HG03066 (cell line): Measurements from ENCODE around the gene SHLD1.
"Not testable (repeated sequence)": the region's sequence is repeated elsewhere in the genome, so short reads cannot be mapped to it uniquely, and the experiment has no call there.

ENCODE experiments used
- ATAC-seq: cut with Tn5 transposase; IDR thresholded peaks from one replicate; pipeline ENCODE4 v1.9.1; 2021; ENCODE audit warnings: low read depth; ENCODE audit not compliant: unreplicated experiment

SHLD1 gene

DNA sequence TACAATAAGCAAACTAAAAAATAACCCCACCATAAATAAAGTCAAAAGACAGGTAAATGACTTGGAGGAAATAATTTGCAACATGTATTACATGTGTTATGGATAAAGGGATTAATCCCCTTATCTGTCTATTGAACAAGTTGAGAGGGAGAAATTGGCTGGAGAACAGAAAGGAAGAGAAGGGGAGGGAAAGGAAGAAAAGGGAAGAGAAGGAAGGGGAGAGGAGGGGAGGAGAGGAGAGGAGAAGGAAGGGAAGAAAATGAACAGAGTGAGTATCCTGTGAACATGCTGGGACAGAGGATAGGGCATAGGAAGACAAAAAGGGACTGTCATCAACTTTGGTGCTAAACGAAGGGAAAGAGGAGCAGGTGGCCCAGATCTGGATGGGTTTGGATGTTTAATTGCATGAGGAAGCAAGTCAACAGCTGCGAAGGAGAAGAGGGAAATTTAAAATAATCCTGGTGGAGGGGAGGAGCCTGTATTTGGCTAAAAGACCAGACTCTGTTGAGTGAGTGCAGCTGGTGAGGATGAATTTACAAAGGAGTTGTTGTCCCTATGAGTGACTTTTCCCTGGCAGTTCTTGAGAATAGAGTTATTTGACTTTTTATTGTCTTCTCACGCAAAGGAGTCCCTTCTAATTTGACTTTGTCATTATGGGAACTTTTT lies 14.2 kb upstream of the SHLD1 start:
- ATAC-seq = no peak

DNA sequence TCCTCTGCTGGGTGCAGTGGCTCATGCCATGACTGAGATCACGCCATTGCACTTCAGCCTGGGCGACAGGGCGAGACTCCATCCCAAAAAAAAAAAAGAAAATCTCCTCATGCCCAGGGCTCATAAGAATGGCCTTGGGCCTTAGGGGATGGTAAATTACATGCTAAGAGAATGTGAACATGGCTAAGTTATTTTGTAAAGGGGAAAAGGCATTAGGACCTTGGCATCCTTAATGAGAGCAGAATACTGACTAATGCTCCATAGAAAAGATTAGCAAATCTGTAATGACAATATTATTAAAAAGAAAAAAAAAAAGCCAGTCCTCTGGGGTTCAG lies 12.6 kb upstream of the SHLD1 start:
- ATAC-seq = no peak

DNA sequence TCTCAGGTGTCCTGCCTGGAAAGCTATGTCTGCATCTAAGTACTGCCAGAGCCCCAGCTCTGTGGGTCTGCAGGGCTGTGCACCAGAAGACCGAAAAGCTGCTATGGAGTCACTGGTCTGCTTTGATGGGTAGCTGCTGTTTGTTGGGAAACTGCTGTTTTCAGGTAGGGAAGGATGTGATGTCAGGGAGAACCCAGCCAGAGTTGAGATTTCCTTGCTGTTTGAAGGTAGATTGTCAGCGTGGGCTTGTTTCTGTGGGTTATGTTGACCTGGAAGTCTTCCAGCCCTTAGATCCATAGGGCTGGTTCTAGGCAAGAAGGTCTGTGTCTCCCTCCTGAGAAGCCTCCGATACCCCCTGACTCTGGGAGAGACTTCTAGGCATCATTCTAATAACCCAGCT lies 12.2 kb upstream of the SHLD1 start:
- ATAC-seq = no peak

DNA sequence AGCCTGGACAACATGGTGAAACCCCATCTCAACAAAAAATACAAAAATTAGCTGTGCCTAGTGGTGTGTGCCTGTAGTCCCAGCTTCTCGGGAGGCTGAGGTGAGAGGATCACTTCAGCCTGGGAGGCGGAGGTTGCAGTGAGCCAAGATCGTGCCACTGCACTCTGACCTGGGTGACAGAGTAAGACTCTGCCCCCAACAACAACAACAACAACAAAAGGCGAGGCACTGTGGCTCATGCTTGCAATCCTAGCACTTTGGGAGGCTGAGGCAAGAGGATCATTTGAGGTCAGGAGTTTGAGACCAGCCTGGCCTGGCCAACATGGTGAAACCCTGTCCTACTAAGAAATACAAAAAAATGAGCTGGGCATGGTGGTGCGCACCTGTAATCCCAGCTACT lies 9.6 kb upstream of the SHLD1 start:
- ATAC-seq = not testable (repeated sequence)

DNA sequence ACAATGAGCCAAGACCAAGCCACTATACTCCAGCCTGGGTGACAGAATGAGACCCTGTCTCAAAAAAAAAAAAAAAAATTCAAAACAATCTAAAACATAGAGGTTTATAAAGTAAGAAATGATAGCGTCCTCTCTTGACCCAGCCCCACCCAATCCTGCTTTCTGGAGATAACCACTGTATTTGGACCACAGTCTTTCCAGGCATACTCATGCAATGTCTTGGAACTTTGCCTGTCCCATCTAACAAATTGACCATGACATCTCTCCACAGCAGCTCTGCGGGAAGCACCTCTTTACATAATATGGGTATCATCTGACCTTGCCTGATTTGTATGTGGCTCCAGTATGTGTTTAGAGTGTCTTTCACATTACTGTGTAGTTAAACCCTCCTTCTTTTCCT lies 9.1 kb upstream of the SHLD1 start:
- no peak for ATAC-seq

DNA sequence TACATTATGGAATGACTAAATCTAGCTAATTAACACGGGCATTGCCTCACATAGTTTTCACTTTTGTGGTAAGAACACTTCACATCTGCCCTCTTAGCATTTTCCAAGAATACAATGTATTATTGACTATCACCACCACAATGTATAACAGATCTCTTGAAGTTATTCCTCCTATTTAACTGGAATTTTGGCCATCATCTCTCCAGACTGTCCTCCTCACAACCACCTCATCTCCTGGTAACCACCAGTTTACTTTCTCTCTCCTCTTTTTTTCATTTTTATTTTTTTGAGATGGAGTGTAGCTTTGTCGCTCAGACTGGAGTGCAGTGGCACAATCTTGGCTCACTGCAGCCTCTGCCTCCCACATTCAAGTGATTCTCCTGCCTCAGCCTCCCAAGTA lies 8.2 kb upstream of the SHLD1 start:
- no peak for ATAC-seq

DNA sequence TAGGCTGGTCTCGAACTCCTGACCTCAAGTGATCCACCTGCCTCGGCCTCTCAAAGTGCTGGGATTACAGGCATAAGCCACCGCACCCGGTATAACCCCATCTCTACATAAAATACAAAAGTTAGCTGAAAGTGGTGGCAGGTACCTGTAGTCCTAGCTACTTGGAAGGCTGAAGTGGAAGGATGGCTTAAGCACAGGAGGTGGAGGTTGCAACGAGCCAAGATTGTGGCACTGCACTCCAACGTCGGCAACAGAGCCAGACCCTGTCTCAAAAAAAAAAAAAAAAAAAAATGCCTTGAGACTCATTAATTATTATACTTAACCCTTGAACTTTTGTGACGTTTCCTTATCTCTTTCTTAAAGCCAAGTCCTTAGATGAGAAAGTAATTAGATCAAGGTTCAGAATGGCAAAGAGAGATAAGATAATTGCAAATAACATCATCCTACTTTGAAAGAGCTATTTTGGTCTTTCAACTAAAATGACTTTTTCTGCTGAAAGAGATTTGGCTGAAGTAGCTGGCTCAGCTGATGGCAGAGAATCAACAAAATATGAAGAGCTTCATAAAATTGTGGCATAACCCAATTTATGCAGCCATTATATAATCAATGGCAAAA lies 4.7 kb upstream of the SHLD1 start:
- ATAC-seq = no peak

DNA sequence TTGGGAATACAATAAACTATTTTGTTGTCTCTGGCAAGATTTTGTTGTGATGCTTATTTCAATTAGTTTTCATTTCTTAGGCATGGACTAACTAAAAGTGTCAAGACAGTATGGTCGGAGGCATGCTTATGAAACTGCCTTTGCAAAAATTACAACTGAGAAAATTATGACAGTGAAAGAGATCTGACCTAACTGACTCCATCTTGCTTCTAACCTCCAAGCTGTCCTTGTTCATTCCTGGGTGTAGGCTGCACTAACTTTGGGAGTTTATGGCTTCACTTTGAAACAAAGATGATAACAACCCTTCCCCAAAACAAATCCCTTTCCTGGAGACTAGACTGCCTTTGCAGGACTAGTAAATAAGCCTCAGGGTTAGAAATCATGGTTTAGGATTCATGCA lies 4.1 kb upstream of the SHLD1 start:
- ATAC-seq = no peak

DNA sequence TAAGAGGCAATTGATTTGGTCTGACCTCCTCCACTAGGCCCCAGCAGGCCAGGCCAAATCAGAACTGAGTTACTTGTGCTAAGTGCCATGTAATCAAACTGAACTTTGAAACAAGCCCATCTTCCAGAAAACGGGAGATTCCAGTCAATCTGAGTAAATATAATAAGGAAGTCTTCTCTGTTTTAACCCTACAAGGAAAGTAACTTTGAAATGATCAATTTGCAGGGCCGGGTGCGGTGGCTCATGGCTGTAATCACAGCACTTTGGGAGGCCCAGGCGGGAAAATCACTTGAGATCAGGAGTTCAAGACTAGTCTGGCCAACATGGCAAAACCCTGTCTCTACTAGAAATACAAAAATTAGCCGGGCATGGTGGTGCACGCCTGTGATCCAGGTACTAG lies 2.0 kb upstream of the SHLD1 start:
- no peak for ATAC-seq

DNA sequence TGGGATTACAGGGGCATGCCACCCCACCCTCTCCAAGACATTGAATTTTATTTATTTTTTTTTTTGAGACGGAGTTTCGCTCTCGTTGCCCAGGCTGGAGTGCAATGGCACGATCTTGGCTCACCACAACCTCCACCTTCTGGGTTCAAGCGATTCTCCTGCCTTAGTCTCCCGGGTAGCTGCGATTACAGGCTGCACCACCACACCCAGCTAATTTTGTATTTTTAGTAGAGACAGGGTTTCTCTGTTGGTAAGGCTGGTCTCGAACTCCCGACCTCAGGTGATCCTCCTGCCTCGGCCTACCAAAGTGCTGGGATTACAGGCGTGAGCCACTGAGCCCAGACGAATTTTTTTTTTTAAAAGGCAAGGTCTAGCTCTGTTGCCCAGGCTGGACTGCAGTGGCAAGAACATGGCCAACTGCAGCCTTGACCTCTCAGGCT lies 669 bp upstream of the SHLD1 start:
- ATAC-seq = not testable (repeated sequence)

DNA sequence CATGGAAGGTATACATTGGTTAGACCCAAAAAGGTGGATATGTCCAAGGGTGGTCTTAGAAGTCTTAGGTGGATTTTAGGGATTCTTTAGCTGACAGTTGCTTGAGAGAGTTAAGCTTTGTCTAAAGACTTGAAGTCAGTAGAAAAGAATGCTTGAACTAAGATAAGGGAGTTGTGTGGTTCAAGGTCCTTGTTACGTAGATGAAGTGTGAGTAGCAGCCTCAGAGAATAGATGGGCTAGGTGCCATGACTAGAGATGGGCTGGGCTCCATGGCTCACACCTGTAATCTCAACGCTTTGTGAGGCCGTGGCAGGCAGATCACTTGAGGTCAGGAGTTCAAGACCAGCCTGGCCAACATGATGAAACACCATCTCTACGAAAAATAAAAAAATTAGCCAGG lies 1.7 kb downstream of the SHLD1 start:
- ATAC-seq = no peak

DNA sequence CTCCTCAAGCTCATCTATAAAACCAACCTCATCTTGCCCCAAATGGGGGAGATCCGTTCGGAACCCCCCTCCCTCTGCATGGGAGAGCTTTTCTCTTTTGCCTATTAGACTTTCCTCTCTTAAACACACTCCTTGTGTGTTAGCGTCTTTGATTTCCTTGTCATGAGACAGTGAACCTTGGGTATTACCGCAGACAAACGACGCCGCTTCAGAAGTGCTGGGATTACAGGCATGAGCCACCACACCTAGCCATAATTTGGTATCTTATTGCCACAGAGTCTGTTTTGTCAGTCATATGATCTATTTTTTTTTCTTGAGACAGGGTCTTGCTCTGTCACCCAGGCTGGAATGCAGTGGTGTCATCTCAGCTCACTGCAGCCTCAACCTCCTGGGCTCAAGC lies 3.6 kb downstream of the SHLD1 start:
- ATAC-seq = no peak

DNA sequence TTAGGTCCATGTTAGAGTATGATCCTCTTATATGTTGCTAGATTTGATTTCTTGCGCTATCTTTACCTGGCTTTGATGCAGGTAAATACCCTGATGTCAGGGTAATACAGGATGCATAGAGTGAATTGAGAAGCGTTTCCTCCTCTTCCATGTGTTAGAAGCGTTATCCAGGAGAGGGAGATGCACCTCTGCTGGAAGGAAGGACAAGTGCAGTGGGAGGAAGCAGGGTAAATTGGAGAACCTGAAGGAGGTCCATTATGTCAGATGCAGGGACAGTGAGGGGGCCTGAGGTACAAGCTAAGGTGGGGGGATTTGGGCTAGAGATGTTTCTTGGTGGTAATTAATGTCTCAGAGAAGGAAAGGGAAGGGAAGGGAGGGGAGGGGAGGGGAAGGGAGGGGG lies 7.7 kb downstream of the SHLD1 start:
- no peak for ATAC-seq

DNA sequence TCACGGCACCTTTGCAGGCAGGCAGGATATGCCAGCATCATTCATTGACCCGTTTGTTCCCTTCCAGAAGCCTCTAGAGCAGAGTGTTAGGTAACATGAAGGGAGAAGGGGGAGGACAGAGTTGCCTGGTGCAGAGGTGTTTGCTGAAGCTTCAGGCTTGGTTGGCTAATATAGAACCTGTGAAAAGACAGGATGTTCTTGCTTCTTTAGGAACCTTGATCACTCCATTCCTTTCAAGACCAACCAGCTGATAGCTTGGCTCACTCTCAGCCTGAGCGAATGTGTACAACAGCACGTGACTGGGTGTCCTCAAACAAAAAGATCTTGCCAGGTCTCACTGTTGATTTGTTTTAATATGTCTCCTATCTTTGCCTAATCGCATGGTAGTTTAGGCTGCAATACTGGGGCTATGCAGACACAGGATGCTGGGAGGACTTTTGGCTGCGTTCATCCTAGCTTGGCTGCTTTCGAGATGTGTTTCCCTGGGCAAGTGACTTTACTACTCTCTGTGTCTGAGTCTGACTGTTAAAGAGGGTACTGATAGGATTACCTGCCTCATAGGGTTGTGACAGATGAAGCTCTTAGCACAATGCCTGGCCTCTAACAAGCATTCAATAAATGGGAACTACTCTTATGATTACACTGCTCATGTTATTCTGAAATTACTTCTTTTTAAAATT lies 16.0 kb downstream of the SHLD1 start:
- no peak for ATAC-seq

DNA sequence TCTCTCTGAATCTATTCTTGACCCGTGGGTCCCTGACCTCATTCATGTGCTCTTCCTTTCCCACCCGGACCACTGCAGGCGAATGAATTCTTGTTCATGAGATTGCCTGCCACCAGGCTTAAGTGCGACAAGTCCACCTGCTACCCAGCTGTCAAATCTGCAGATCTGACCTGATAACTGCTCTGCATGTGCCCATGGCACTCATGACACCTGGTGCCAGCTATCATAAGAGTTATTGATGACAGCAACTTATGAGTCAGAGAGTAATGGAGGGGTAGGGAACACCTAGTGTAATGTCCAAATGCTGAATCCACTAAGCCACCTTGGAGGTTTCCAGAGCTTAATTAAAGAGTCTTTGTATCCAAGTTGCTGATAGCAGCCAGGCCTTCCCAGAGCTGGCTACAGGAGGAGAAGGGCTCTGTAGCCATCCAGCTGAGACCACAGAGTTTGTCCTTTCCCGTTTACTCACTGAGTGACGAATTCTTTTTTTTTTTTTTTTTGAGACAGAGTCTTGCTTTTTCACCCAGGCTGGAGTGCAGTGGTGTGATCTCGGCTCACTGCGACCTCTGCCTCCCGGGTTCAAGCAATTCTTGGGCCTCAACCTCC lies 17.4 kb downstream of the SHLD1 start:
- no peak for ATAC-seq

DNA sequence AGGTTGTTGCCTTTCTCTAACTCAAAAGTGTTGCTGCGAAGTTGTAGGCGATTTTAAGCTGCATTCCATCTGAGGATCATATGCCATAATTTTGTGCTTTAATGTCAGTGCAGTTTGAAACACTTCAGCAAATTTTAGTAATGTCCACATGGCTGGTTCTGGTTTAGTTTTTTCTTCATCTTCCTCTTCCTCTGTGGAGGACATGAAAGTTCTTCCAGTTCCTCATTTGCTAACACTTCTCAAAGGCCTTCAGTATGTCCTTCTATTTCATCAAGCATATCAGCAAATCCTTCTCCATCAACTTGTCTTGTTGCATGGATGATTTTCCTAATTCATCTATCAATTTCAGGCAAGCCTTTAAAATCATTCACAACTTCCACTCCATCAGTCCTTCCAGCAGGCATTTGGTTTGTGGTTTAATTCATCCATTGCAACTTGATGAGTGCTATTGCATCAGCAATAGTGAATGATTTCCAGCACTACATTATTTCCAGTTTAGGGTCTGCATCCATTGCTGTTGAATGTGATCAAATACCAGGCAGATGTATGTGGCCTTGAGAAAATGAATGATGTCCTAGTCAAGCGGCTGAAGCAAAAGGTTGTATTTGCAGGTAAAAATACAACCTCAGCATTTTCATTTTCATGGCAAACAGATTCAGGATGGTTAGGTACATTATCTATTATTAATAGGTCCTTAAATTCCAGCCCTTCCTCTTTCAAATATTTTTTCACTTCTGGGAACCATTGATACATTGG lies 20.2 kb downstream of the SHLD1 start:
- no peak for ATAC-seq

DNA sequence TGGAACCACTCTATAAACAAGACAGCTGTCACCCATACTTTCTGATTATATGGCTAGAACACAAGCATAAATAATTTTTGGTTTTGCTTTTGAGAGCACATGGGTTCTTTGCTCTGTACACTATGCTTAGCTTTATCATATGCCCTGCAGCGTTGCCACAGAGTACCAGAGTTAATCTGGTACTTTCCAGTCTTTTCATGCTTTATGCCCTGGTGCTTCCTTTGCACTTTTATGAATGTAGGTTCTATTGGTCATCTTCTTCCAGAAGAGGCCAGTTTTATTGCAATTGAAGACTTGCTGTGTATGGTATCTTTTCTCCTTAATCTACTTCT lies 20.8 kb downstream of the SHLD1 start:
- no peak for ATAC-seq

DNA sequence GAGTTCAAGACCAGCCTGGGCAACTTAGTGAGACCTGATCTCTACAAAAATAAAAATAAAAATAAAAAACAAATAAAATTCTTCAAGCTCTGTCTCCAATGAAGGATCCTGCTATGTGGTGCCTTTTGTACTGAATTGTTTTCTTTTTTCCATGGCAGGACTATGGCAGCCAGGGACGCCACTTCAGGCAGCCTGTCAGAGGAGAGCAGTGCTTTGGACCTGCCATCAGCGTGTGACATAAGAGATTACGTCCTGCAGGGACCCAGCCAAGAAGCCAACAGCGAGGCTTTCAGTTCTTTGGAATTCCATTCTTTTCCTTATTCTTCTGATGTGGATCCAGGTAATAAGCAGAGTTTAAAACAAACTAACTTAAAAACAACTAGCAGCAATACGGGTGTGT lies 22.5 kb downstream of the SHLD1 start:
- no peak for ATAC-seq

DNA sequence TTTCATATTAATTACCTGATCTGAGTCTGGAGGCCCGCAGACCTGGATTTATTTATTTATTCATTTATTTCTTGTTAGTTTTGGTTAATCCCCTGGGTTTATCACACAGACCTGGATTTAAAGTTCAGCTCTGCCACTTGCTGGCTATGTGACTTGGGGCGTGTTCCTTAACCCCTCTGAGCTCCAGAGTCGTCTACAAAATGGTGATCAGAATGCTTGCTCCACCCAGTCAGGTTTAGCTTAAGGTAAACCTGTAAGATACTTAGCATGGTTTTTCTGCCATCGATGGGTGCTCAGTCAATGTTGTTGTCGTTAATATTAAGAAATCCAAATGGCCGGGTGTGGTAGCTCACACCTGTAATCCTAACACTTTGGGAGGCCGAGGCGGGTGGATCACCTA lies 23.4 kb downstream of the SHLD1 start:
- no peak for ATAC-seq

DNA sequence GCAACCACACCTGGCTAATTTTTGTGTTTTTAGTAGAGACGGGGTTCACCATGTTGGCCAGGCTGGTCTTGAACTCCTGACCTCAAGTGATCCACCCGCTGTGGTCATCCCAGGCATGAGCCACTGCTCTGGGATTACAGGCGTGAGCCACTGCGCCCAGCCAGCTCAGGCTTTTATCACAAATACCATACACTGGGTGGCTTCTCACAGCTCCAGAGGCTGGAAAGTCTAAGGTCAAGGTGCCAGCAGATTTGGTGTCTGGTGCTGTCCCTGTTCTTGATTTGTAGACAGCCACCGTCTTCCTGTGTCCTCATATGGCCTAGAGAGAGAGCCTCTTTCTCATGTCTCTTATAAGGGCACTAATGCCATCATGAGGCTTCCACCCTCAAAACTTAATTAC lies 25.9 kb downstream of the SHLD1 start:
- no peak for ATAC-seq
